Heart left ventricle (tissue), 13 donors: ENCODE measurements around the gene MTX1.

Source experiments
- CTCF ChIP-seq, 12 donors: fragments of 200-600 bp; sonication (generic) in 4 of 12; IDR thresholded peaks; one replicate each; pipeline versions ENCODE4 v1.5.0 to v1.8.0; 2018 to 2022; ENCODE audit warnings: antibody characterized with exemption in 12 of 12, mild to moderate bottlenecking in 5 of 12
- POLR2A ChIP-seq, 2 donors: fragments of 450-650 bp; IDR thresholded peaks; one replicate each; pipeline ENCODE4 v1.6.1; 2017; ENCODE audit warnings: antibody characterized with exemption in 2 of 2, mild to moderate bottlenecking in 2 of 2, moderate library complexity in 2 of 2
- donor health status: ischemic (EF 13 %, LVEDD 7.1; RV severe dilation, severe dysfunction).
- donor health status: DM: no; HTN: yes; CAD: no.
- donor health status: DM: no; HTN: no; CAD: no.
- donor health status: ischemic (EF 25% LVEDD 6.9; RV normal size, moderate dysfunction).
- donor health status: ischemic (EF 25% LVEDD 5.7; RV mildly dilated, moderate dysfunction).
- donor health status: ischemic (EF 35%, LVEDD 5.7; RV mildly dilated, moderate dysfunction).
- donor health status: nonischemic (EF 11% LVEDD 7.7; RV severe dilation, severe dysfunction).
- donor health status: DM: yes; HTN: yes; CAD: no.
- donor health status: PGD.
- donor health status: ischemic (EF 29% LVEDD 5.4; RV normal size, mild dysfunction).
- donor health status: nonischemic (EF 23%, LVEDD 6.1; RV moderate dilation, normal function).

GRCh38 chr1:155261493-155261851 is 53.0 kb downstream of the MTX1 start:
- TF ChIP-seq CTCF (IDR thresholded peaks at IDR 0.05) (no peak), POLR2A (IDR thresholded peaks at IDR 0.05) (no peak)
